PC-3 (cell line): ENCODE data around the gene MRPL51. TPM values are rescaled to one million over a fixed set of nuclear protein-coding genes. Genes with fewer than 3 reads are reported as not detected.

ENCODE experiments used
- total RNA-seq: library from RNA; depleted of rRNA; stranded (reverse); fragments of >200 nt; gene quantifications from 2 replicates; pipeline ENCODE4 v1.2.3, GENCODE V29; 2014; rRNA removed

MRPL51 gene
- total RNA-seq, 1 experiment from 2014 or later = 157 TPM

Other genes starting within 250 kb of the MRPL51 start
- gene PLEKHG6, start 182.6 kb downstream of the MRPL51 start, total RNA-seq = 18.0 and 18.4 TPM in 2 replicates
- gene TNFRSF1A, start 151.2 kb downstream of the MRPL51 start, total RNA-seq = 95.1 and 97.4 TPM in 2 replicates
- 2.3 and 2.9 TPM in 2 replicates for gene SCNN1A, start 117.7 kb downstream of the MRPL51 start, total RNA-seq
- 160 and 163 TPM in 2 replicates for gene LTBR, start 109.1 kb downstream of the MRPL51 start, total RNA-seq
- not detected in 2 replicates for gene CD27, start 48.3 kb downstream of the MRPL51 start, total RNA-seq
- 0.47 and 1.8 TPM in 2 replicates for gene TAPBPL, start 41.2 kb downstream of the MRPL51 start, total RNA-seq
- gene VAMP1, start 22.6 kb downstream of the MRPL51 start, total RNA-seq = 9.3 and 13.9 TPM in 2 replicates
- 105 TPM in 2 replicates for gene NCAPD2, start 840 bp upstream of the MRPL51 start, total RNA-seq
- gene GAPDH, start 41.3 kb upstream of the MRPL51 start, total RNA-seq = 6,976 and 7,326 TPM in 2 replicates
- gene IFFO1, start 62.8 kb upstream of the MRPL51 start, total RNA-seq = 0.11 and 1.0 TPM in 2 replicates
- gene NOP2, start 75.0 kb upstream of the MRPL51 start, total RNA-seq = 63.3 and 83.8 TPM in 2 replicates
- 216 and 231 TPM in 2 replicates for gene CHD4, start 114.1 kb upstream of the MRPL51 start, total RNA-seq
- 2.3 and 4.3 TPM in 2 replicates for gene LPAR5, start 142.7 kb upstream of the MRPL51 start, total RNA-seq
- 0.77 TPM in 1 of 2 replicates, not detected in the other for gene ACRBP, start 154.2 kb upstream of the MRPL51 start, total RNA-seq
- 17.0 and 23.8 TPM in 2 replicates for gene ING4, start 169.9 kb upstream of the MRPL51 start, total RNA-seq
- gene ZNF384, start 196.1 kb upstream of the MRPL51 start, total RNA-seq = 19.6 and 22.3 TPM in 2 replicates
- not detected in 2 replicates for gene PIANP, start 207.6 kb upstream of the MRPL51 start, total RNA-seq
- 82.3 and 86.9 TPM in 2 replicates for gene COPS7A, start 230.8 kb upstream of the MRPL51 start, total RNA-seq